GM13977 (cell line): Measurements from ENCODE around the gene PRSS50.
A peak's percentile ranks its signal among the peaks of the same experiment; 100 is the strongest.

Experiments used
- DNase-seq: peaks from one replicate; pipeline ENCODE4 v3.0.0; 2012; ENCODE audit warnings: low spot score
- CTCF ChIP-seq: IDR thresholded peaks from 2 replicates; pipeline ENCODE4 v1.5.1; 2012; ENCODE audit warnings: mild to moderate bottlenecking, control low read depth; ENCODE audit not compliant: insufficient read depth; ENCODE audit errors: extremely low read depth, missing control alignments
- in situ Hi-C: fragments of 300-500 bp; cut with MboI; formaldehyde crosslinking; loops from one replicate; pipeline ENCODE4 v1.12.0; 2022; ENCODE audit warnings: low sequenced_read_pairs, low pct_unique_long_range_greater_than_20kb, mixed read lengths, inconsistent platforms; ENCODE audit not compliant: unreplicated experiment

PRSS50 gene

GRCh38 chr3:46667657-46668056, 50.0 kb downstream of the PRSS50 start:
- in situ Hi-C loops, result no loop called here
- no peak for TF ChIP-seq CTCF
- DNase-seq, result no peak

GRCh38 chr3:46667061-46667621, 50.5 kb downstream of the PRSS50 start:
- TF ChIP-seq CTCF, result no peak
- peak; percentile 6 for DNase-seq
- in situ Hi-C loops, result no loop called here

GRCh38 chr3:46666453-46666845, 51.2 kb downstream of the PRSS50 start:
- no peak for TF ChIP-seq CTCF
- DNase-seq, result peak; percentile 10
- in situ Hi-C loops, result no loop called here

GRCh38 chr3:46665763-46666452, 51.8 kb downstream of the PRSS50 start:
- no peak for DNase-seq
- in situ Hi-C loops, result no loop called here
- no peak for TF ChIP-seq CTCF

- DNase-seq, result no peak
- no peak for TF ChIP-seq CTCF
- in situ Hi-C loops, result no loop called here
These were observed 52.5 kb downstream of the PRSS50 start for GRCh38 chr3:46664971-46665762.

GRCh38 chr3:46664188-46664970, 53.3 kb downstream of the PRSS50 start:
- no peak for TF ChIP-seq CTCF
- peak; percentile 9 for DNase-seq
- in situ Hi-C loops, result no loop called here
